Mucosa of gallbladder (tissue), 1 donor: ENCODE results near the gene UNC5B. TPM values are rescaled to one million over a fixed set of nuclear protein-coding genes. Genes with fewer than 3 reads are reported as not detected.

Experiments
- DNase-seq: peaks from one replicate; pipeline ENCODE4 v3.0.0-alpha.2; 2020; ENCODE audit warnings: low spot score
- total RNA-seq: library from RNA; stranded (reverse); gene quantifications from one replicate; pipeline ENCODE4 v1.2.1, GENCODE V29; 2021
- donor health status: DM: no; HTN: no; CAD: no.

The UNC5B gene
- total RNA-seq, 1 donor from 2014 or later = 115 TPM

DNA sequence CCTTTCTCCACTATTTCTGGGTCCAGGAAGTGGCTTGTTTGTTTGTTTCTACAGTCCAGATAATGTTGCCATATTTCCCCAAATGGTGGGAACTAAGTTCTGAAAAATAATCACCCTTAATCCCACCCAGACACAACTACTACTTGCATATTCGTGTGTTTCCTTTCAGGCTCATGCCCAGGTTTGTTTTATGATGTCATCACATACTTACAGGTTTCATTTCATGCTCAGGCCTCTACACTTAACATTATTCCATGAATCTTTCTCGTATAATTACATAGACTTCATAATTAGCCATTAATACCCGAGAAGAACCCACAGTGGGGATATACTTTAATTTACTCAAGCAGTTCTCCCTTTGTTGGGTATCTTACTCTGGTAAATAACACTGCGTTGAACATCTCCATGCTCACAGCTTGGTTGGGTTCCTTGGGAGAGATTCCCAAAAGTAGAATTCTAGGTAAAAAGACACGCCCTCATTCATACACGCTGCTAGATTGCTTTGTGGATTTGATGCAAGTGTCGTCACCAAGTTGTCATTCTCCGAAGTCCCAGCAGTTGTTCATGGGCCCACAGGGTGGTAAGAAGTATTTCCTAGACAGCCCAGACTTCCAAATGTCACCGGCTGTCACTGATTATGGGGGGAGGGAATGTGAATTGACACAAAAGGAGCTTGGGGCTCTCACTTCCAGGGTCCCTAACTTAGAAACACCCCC, 42.6 kb downstream of the UNC5B start:
- no peak for DNase-seq

DNA sequence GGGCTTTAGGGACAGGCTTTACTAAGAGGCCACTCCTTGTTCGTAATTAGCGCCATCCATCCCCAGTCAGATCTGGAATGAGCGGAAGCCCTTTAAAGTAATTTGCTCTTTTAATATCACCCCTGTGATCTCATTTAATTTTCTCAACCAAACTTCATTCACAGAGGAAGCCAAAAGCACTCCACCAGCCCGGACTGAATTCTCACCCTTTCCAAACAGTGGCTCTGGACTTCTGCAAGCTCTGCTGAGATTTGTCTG, 43.1 kb downstream of the UNC5B start:
- no peak for DNase-seq

DNA sequence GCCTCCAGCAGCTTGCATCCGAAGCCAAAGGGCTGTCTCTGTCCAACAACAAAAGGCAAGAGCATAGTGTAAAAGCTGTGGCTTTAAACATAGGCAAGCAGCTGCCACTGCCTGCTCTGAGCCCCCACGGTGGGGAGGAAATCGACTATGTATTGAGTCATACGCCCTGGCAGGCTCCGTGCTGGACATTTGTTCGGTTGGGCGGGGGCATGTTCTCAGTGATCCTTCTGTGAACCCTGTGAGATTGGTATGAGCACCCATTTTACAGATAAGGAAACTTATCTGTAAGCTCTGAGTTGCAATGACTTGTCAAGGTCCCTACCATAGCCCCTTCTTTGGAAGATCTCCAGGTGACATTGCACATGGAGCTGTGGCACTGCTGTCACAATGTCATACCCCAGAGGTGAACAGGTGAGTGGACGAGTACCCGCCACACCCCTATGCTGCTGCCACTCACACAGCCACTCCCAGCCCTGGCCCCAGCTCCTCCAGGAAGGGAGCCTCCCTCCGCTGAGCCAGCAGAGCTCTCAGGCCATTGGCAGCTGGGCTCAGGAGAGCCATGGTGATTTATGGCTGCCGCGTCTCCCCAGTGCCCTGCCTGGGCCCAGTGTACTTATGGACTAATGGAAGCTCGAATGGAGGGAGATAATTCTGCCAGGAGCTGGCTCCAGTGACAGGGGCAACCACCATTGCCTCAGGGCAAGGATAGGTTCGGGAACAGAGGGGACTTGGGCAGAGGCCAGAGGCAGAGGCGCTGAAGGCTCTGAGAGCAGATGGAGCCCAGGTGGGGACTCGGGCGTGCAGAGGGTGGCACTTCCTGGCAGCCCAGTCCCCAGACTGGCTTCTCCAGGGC, 43.7 kb downstream of the UNC5B start:
- DNase-seq = peak; percentile 70

DNA sequence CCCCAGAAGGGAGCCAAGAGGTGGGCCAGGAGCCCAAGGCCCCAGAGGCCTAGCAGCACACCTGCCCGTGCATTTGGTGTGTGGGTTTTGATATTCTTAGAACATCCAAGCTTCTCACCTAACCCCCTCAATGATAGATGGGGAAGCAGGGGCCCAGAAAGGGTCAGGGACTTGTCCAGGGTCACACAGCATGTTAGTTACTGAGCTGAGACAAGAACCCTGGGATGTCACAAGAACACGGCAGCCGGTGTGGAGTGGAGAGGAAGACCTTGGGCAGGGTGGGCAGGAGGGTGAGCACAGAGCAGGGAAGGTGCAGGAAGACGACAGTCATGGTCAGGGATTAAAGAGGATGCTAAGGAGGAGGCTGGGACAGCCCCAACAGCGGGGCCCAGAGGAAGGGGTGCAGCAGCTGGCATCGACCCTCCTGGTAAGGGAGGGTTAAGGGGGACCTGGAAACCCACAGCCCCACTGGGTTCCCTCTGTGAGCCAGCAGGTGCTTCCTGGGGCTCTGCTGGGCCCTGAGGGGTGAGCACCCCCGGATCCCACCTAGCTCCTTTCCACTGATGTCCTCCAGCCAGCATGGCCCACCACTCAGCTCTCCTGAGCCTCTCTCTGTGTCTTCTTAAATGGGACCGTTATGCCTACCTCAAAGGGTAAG, 44.4 kb downstream of the UNC5B start:
- no peak for DNase-seq

DNA sequence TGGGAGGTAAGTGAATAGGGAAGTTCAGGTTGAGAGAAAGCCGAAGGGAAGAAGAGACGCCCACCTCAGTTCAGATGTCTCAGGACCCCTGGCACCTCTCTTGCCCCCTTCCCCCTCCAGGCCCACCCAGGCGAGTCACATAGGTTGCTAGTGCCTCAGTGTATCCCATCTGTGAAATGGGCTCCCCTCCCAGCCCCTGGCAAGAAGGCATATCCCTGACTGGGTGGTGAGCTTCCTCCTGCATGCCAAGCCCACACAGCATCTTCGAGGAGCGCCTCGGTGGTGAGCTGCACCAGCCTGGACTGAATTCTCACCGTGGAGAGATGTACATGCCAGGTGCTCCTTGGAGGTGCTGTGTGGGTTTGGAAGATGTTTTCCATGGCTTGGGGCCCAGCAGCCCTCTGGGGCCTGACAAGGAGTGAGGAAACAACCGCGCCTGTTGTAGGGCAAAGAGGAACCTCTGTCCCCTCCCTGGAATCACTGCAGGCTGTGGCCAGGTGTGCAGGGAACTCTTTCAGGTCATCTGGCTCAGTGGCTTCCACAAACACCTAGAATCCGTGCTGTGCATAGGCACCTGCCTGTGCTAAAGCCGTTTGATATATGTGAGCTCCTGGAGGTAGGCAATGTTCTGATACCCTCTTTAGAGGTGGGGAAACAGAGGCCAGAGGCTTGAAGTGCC, 45.1 kb downstream of the UNC5B start:
- no peak for DNase-seq

DNA sequence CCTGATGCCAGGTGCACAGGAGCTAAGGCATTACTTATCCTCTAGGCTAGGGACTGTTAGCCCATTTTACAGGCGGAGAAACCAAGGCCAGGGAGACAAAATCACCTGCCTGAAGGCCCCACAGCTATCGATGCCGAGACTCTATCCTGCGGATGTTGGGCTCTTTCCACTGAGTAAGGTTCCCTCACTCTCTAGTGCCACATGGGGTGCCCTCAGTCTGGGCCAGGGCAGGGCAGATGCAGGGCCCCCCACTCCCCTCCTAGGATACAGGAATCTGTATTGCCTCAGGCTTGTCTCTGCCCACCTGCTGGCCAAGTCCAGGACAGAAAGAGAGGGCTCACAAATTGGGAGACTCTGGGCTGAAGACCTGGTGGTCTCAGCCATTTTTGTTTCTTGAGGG, 45.7 kb downstream of the UNC5B start:
- no peak for DNase-seq

DNA sequence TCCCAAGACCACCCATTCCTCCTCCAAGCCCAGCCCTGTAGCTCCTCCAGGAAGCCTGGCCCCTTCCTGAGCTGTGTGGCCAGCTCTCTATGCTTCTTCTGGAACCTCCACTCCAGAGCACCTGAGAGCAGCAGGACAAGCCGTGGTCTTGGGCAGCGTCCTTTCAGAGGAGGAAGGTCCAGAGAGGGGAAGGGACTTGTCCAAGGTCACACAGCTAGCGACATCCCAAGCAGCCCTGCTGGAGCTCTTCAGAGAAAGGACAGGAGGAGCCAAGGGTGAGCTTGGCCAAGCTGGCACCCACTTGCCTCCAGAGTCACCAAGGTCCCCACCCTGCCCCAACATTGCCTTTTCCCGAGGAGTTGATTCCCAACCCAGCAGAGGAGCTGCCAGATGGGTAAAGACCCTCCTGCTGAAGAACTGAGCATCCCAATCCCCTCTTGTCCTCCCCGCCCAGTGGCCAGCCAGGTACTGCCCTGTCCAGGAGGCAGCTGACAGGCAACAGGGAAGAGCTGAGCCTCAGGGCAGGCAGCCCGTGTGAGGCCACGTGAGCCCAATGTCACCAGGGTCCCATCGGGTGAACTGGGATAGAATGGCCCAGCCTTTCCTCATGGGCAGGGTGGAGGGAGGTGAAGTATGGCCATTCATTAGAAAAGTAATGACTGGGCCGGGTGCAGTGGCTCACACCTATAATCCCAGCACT, 46.2 kb downstream of the UNC5B start:
- no peak for DNase-seq

DNA sequence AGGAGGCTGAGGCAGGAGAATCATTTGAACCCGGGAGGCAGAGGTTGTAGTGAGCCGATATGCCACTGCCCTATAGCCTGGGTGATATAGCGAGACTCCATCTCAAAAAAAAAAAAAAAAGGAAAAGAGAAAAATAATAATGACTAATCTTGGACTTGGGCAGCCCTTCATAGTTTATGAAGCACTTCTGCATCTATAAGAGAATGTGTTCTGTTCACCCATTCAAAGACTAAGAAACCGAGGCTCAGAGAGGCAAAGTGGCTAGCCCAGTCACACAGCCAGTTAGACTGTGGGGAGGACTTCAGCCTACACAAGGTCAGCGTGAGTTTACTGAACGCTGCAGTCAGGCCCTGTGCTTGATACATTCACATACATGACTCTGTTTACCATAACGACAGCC, 46.9 kb downstream of the UNC5B start:
- DNase-seq = no peak

DNA sequence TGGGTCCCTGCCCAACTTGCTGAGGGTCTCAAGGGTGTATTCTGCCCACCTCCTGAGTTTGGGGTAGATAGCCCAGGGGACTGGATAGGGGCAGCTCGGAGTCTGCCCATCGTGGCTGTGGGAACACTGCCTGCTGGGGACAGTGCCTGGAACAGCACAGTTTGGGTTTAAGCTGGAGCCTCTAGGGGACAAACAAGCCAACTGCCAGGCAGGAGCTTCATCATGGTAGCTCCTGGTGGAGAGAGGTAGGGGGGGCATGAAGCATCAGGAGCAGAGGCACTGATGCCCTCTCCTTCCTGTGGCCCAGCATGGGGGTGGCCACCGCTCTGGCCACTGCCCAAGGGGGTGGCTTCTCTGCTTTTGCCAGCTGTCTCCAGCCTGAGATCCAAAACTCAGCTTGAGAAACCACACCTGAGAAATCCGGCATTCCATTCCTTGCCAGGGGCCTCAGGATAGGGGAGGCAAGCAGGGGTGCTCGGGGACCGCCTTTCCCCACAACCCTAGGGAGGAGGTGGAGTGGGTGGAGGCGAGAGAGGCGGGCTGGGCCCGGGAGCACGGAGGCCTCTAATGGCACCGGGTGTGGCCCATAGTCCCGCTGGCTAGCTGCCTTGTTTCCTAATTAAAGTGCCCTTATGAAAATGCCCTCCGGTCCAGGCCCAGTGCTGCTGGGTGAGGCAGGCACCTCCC, 47.6 kb downstream of the UNC5B start:
- no peak for DNase-seq

DNA sequence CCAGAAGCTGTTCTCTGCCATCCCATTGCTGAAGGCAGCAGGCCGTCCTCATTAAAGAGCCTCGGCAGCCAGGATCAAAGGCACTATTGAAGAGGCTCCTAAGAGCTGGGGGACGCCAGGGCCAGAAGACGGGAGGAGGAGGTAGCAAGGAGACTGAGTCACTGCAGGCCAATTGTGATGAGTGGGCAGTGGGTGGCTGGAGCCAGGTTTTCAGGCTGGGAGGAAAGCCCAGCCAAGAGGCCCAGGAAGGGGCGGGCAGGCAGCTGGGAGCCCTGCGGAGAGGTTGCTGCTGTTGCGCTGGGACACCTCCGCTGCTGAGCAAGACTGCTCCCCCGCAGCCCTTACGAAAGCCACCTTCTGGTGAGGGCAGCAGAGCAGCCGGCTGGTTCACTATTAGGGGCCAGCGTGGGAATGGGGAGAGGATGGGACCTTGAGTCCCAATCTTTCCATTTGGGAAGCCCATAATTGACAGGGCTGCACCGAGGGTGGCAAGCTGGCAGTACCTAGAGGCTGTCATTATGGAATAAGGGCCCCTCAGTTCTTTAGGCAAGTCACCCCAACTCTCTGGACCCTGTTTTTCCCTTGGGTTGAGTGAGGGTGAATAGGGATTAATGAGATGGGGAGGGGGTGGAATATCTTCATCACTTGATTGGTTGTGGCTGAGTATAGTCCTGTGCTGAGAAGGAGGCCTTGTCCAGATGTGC, 48.4 kb downstream of the UNC5B start:
- DNase-seq = no peak

DNA sequence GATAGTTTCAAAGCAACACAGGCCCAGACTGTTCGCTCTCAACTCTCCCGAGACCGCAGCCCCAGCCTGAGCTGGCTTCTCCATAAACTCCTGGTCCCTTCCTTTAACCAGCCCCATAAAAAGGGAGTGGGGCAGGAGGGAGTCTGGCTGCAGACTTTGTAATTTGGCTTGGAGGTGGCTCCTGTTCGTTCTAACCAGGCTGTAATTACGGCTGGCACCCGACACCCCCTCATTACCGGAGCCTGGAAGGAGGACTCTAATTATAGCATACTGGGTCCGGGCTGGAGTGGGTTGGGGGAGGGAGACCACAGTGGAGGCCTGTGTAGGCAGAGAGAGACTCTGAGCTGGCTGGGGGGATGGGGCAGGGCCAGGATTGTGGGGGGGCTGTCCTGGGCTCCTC, 49.7 kb downstream of the UNC5B start:
- DNase-seq = no peak

DNA sequence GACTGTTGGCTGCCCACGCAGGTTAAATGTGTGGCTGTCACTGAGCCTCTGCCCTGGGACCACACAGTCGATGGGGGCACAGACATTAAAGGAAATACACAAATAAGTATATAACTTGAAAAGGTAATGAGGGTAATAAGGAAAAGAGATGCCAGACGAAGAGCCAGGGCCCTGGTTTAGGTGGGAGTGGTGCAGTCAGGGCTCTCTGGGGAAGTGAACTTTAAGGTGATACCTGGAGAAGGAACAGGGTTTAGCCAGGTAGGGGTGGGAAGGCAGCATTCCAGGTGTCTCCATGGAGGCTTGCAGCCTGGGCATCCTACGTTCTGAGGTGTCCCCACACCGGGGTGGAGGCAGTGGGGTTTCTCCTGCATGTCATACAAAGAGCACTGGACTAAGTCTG, 50.4 kb downstream of the UNC5B start:
- DNase-seq = no peak

DNA sequence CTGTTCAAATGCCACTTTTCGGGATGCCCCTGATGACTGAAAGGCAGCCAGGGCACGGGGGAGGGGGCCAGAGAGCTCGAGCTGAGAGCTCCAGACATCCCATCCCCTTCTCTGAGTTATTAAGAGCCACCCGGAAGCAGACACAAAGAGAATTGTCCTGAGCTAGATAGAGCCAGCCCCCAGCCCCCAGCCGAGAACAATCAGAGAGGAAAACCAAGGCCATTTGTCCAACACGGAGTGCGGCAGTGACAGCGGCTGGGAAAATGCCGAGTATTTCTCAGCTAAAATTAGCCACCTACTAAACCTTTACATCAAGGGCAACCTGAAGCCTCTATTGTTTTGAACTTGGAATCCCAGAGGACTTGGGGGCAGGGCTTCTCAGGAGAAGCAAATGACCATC, 51.0 kb downstream of the UNC5B start:
- no peak for DNase-seq

DNA sequence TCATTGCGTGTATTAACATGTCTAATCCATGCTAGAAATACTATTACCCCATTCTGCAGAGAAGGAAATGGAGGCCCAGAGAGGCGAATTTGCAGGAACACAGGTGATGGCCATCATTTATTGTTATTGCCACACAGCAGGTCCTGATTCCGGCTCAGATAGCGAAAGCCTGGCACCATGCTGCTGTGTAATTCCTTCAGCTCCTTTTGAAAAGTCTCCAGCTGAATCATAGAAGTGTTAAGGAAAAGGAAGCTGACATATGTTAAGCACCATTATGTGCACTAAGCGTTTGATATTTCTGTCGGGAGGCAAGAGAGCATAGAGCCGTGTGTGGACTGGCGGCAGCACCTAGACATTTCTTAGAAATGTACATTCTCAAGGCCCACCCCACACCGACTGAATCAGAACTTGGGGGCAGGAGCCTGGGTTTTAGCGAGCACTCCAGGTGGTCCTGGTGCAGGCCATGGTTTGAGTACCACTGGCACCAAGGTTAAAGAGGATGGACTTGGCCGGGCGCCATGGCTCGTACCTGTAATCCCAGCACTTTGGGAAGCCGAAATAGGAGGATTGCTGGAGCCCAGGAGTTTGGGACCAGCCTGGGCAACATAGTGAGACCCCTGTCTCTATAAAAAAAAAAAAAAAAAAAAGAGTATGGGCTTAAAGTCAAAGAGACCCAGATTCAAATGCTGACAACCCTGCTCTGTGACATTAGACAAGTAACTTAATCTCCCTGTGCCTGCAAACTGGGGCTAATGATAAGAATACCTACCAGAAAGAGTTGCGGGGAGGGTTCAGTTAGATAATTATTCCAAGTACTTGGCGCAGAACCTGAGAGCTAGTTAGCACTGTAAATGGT, 52.2 kb downstream of the UNC5B start:
- DNase-seq = no peak

DNA sequence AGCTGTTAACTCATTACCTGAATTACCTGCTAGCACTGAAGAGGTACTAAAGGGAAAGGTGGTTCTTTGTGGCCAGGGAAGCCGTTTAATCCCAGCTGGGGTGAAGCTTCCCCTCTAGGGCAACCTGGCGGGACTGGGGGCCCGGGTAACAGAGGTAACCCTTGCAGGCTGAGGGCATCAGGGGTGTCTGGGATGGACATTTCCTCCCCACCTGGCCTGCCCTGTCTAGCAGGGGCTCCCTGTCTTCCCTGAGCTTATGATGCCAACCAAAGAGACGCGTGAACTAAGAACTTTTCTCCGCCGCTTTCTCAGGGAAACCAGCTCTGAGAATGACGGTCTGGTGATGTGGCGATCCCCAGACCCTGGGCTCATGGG, 52.8 kb downstream of the UNC5B start:
- no peak for DNase-seq

DNA sequence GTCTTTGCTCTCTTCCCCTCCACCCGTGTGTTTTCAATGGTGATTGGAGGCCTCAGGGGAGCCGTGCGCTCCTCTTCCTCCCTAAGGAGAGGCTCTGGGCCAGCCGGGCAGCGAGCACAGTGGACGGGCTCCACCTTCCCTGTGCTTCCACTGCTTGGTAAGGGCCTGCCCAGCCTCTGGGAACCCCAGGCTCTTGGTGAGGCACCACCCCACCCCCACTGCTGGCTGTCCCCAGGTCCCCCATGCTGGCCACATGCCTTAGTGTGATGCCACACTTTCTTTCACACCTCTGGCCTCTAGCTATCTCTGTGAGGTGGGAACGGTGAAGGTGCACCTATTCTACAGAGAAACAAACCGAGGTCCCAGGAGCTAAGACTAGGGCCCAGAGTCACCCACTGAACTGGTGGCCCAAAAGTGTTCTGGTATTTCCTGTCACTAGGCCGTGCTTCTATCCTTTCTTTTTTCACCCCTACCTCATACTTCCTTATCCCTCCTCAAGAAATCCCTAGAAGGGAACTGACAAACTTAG, 53.3 kb downstream of the UNC5B start:
- no peak for DNase-seq

DNA sequence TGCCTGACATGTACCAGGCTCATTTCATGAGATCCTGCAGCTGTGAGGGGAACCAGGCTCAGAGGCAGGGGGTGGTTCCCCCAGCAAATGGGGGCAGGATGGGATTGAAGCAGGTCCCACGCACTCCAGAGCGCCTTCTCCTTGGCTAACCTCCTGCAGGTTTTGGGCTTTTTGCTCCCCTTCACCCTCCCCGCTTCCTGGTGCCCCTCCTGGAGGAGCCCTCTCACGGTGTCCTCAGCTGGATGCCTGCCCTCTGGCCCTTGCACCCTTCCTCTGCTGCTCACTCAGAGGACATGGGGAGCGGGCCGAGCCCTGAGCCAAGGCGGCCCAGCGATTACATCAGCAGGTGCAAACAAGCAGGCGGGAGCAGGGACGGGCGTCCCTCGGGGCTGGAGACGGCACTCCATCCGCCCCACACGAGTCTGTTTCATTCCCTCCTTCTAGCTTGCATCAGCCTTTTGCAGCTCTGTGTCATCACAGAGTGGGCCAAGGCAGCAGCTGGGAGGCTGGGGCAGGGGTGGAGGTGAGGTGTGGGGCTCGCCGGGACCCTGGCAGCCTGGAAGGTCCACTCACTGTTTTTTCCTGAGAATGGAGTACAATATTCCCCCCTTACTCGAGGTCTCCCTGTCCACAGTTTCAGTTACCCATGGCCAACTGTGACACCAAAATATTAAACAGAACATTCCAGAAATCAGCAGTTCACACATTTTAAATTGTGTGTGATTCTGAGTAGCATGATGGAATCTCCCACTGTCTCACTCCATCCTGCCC, 54.0 kb downstream of the UNC5B start:
- peak; percentile 52 for DNase-seq

DNA sequence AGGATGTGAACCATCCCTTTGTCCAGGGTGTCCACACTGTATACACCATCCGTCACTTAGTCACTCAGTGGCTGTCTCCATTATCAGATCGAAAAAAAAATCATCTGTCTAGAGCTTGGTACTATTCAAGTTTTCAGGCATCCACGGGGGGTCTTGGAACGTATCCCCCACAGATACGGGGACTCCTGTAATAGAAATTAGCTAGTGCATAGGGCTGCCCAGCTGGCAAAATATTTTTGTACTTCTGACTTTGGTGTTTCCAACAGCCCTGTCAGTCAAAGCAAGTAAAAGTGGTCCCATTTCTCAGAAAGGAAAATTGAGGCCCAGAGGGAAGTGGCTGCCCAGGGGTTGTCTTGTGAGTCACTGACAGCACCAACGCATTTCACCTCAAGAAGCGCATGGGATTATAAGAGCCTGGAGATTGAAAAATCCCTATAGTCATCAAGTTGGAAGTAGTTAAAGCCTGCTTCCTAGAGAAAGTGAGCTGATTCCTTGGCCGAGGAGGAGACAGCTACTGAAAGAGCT, 54.6 kb downstream of the UNC5B start:
- DNase-seq = no peak
